ENCODE results near the gene SUGCT.

Gene SUGCT

DNA sequence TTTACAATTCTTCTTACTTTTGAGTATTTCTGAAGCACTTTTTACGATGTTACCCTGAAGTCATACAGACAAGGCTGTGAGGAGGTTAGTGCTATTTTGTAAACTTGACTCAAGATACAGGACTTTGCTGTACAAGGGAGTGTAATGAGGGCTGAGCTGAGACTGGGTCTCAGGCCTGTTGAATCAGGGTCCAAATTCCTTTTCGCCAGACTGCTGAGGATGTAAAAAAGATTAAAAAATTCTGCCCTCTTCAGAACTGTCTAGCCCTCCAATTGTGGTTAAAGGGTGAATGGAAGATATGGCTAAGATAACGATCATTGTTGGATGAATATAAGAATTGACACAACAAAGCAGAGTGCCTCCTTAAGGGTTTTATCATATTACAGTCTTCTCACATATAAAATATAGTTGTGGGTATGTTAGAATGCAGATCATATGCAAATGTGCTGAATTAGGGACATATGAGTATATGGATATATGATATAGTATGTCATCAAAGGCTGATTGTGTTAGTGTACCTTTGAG, 165.4 kb downstream of the SUGCT start:
- Mint-ChIP-seq H3K36me3 (ENCODE audit: low read depth) (no peaks in the 10 kb centered on the region), H3K4me3 (no peak overlapping the region), H3K9me3 (no peaks in the 10 kb centered on the region), H3K27ac (no peak overlapping the region), H3K27me3 (ENCODE audit: low read depth) (no peaks in the 10 kb centered on the region), H3K4me1 (peaks cover 13% of the 10 kb centered on the region)
- TF ChIP-seq, protein P1, sequence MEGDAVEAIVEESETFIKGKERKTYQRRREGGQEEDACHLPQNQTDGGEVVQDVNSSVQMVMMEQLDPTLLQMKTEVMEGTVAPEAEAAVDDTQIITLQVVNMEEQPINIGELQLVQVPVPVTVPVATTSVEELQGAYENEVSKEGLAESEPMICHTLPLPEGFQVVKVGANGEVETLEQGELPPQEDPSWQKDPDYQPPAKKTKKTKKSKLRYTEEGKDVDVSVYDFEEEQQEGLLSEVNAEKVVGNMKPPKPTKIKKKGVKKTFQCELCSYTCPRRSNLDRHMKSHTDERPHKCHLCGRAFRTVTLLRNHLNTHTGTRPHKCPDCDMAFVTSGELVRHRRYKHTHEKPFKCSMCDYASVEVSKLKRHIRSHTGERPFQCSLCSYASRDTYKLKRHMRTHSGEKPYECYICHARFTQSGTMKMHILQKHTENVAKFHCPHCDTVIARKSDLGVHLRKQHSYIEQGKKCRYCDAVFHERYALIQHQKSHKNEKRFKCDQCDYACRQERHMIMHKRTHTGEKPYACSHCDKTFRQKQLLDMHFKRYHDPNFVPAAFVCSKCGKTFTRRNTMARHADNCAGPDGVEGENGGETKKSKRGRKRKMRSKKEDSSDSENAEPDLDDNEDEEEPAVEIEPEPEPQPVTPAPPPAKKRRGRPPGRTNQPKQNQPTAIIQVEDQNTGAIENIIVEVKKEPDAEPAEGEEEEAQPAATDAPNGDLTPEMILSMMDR (IDR thresholded peaks at IDR 0.05; ENCODE audit: unreplicated experiment in 3 of 3): no peak

DNA sequence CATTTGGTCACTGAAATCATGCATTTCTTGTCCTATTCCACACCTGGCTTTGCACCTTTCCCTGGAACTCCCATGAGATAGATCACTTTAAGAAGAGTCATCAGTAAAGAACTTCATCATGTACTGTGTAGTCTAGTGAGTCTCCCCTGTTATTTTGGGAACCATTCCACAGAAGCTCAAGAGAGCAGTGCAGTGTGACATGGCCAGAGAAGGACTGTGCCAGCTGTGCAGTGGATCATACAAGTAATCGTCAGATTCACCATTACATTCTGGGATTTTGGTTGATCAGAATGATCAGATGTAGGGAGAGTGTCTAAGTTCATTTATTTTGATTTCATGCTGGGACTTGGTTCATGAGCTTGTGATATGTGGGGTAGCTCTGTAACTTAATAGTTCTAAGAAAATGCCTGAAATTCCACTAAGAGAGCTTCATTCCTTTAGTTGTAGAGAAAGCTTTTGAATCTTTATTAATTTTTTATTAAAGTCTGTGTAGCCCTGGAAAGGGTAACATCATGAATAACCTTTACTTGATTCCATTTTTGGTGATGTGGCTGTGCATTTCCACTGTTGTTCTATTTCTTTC, 166.8 kb downstream of the SUGCT start:
- Mint-ChIP-seq H3K4me3 (no peak overlapping the region), H3K27me3 (ENCODE audit: low read depth) (no peaks in the 10 kb centered on the region), H3K36me3 (ENCODE audit: low read depth) (no peaks in the 10 kb centered on the region), H3K9me3 (no peaks in the 10 kb centered on the region), H3K4me1 (peaks cover 14% of the 10 kb centered on the region), H3K27ac (peak overlapping the region; percentile 10 to 39 (median 14))
- TF ChIP-seq, protein P1 (IDR thresholded peaks at IDR 0.05; ENCODE audit: unreplicated experiment in 3 of 3): no peak

DNA sequence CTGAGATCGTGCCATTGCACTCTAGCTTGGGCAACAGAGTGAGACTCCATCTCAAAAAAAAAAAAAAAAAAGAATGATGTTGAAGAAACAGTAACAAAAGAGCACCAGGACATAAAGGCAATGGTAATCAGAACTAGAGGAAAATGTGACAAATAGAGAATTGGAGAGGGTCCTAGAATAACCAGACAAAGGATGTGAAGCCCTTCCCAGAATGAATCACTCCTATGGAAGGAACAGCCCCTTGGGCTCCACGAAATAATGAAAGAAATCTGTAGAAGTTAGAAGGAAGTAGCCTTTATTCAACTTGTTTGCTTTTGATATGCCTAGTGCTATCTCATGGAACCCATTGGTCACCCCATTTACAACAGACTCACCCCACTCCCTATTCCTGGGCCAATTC, 169.2 kb downstream of the SUGCT start:
- H3K27ac Mint-ChIP-seq: no peak overlapping the region
- no peak overlapping the region for H3K4me3 Mint-ChIP-seq
- TF ChIP-seq, protein P1 (IDR thresholded peaks at IDR 0.05; ENCODE audit: unreplicated experiment in 3 of 3): no peak
- H3K27me3 Mint-ChIP-seq (ENCODE audit: low read depth): no peaks in the 10 kb centered on the region
- peaks cover 14% of the 10 kb centered on the region for H3K4me1 Mint-ChIP-seq
- no peaks in the 10 kb centered on the region for H3K9me3 Mint-ChIP-seq
- H3K36me3 Mint-ChIP-seq (ENCODE audit: low read depth): no peaks in the 10 kb centered on the region

DNA sequence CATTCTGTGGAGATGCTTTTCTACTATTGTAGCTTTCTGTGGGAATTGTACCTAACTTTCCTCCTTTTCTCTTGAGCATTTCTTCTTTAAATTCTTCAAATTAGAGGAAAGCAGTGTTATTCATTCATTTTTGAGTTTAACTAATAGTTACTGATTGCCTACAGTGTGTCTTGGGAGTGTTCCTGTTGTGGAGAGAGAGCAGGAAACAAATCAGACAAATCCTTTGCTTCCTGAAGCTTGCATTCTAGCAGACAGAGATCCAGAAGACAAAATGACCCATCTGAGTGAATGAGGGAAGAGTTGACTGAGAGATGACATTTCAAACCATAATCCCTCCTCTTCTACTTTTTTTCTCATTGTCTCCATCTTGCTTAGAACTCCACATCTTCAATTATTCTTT, 170.4 kb downstream of the SUGCT start:
- H3K27ac Mint-ChIP-seq: peak overlapping the region; percentile 38 to 74 (median 68)
- H3K27me3 Mint-ChIP-seq (ENCODE audit: low read depth): no peaks in the 10 kb centered on the region
- H3K4me1 Mint-ChIP-seq: peaks cover 14% of the 10 kb centered on the region
- no peaks in the 10 kb centered on the region for H3K36me3 Mint-ChIP-seq (ENCODE audit: low read depth)
- no peak overlapping the region for H3K4me3 Mint-ChIP-seq
- no peaks in the 10 kb centered on the region for H3K9me3 Mint-ChIP-seq
- TF ChIP-seq, protein P1 (IDR thresholded peaks at IDR 0.05; ENCODE audit: unreplicated experiment in 3 of 3): no peak

DNA sequence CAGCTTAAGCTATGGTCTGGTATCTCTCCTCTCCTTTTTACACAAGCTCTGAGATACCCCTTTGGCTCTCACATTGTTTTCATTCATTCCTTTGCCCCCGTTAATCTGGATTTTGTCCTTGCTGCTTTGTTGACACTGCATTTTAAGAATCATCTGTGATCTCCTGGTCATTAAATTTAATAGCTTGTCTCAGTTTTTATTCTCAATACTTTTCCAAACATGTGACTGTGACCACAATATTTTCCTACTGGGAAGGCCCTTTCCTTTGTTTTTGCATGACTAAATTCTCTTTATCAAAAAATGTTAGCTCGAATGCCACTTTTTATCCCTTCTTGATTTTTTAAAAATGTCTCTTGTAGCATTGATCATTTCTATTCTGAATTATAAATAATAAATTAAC, 171.2 kb downstream of the SUGCT start:
- Mint-ChIP-seq H3K27me3 (ENCODE audit: low read depth) (no peaks in the 10 kb centered on the region), H3K9me3 (no peaks in the 10 kb centered on the region)
- TF ChIP-seq, protein P1 (IDR thresholded peaks at IDR 0.05; ENCODE audit: unreplicated experiment in 3 of 3): no peak

DNA sequence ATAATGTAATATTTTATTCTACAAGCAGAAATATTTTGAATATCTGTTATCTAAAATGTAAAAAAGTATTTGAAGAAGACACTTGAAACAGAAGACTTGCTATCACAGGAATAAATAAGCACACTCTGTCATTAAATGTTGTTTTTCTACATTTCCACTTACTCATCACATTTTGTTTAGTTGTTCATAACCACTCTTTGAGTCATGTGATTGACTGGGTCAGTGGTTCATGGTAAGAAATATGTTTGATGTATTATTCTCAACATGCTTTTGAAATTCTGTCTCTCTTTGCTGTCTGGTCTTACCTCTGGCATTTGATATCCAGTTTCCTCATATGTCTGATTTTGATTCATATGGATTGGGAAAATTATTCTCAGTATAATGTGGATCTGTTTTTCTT, 171.8 kb downstream of the SUGCT start:
- H3K27me3 Mint-ChIP-seq (ENCODE audit: low read depth): no peaks in the 10 kb centered on the region
- peaks cover 10% of the 10 kb centered on the region for H3K4me1 Mint-ChIP-seq
- no peak overlapping the region for H3K4me3 Mint-ChIP-seq
- H3K27ac Mint-ChIP-seq: peak overlapping the region in 2 of 3 experiments; percentile 49 to 53
- H3K36me3 Mint-ChIP-seq (ENCODE audit: low read depth): no peaks in the 10 kb centered on the region
- H3K9me3 Mint-ChIP-seq: no peaks in the 10 kb centered on the region
- TF ChIP-seq, protein P1 (IDR thresholded peaks at IDR 0.05; ENCODE audit: unreplicated experiment in 3 of 3): no peak

More for the DNA sequence above, 171.2 kb downstream of the SUGCT start:
- H3K4me1 Mint-ChIP-seq: peaks cover 14% of the 10 kb centered on the region
- peak overlapping the region; percentile 2 to 56 (median 31) for H3K27ac Mint-ChIP-seq
- H3K36me3 Mint-ChIP-seq (ENCODE audit: low read depth): no peaks in the 10 kb centered on the region
- no peak overlapping the region for H3K4me3 Mint-ChIP-seq
